ENCODE measurements around the gene LGALS9.
"Not testable (repeated sequence)": the region's sequence is repeated elsewhere in the genome, so short reads cannot be mapped to it uniquely, and the experiment has no call there.

LGALS9 gene

DNA sequence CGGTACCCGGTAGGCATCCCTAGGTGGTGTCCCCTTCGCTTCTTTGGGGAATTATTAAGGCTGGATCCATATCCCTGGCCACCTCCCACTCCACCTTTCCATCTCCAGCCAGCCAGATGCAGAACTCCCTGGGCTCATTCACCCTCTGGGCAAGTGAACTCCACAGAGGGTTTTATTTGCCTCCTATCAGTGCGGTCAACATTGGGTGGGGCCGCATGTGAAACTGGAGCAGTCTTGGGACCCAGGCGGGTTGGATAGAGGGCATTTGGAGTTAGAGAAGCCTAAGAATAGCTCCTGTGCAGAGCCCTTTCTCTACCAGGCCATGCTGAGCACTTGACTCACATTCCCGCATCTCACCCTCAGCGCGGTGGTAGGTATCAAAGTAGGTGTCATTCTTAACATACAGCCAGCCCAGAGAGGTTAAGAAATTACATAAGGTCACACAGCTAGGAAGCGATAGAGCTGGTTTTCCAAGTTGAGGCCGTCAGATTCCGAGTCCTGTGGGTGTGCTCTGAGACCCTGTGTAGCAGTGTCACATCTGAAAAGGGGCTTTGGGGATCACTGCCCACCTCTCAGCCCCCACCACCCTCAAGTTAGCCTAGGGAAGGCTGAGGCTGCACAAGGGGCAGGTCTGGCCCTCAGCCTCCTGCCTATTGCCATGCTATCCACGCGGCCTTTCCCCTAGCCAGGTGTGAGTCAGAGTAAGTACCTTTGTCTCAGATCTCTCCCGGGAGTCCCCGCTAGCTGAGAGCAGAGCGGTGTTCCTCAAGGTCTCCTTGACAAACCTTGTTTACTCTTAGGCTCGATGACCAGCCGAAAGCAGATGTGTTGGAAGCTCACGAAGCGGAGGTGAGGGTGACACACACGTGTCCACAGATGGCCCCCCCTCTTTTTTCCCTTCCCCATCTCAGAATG, 26.9 kb upstream of the LGALS9 start:
- no peak for DNase-seq

DNA sequence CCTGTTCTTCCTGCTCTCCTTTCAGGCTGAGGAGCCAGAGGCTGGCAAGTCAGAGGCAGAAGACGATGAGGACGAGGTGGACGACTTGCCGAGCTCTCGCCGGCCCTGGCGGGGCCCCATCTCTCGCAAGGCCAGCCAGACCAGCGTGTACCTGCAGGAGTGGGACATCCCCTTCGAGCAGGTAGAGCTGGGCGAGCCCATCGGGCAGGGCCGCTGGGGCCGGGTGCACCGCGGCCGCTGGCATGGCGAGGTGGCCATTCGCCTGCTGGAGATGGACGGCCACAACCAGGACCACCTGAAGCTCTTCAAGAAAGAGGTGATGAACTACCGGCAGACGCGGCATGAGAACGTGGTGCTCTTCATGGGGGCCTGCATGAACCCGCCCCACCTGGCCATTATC, 25.6 kb upstream of the LGALS9 start:
- DNase-seq, result no peak

DNA sequence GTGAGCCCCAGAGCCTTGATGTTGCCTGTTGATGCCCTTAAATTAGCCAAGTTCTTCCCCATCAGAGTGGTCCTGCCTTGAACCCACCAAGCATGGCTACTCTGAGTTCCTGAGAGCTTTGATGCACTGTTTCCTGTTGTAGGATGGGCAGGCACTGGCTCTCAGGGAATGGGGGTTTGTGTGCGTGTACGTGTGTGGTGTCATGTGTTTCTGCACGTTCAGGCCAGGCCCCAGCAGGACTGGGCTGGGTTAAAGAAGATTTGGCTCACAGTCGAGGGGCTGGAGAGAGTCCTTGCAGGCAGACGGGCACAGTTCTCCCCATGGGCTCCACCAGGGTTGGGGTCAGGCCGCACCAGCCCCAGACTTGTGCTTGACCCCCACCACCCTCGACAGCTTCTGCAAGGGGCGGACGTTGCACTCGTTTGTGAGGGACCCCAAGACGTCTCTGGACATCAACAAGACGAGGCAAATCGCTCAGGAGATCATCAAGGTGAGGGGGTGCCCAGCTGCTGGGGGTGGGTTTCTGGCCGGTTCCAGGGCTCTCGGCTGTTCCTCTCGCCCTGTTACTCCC, 23.4 kb upstream of the LGALS9 start:
- no peak for DNase-seq

DNA sequence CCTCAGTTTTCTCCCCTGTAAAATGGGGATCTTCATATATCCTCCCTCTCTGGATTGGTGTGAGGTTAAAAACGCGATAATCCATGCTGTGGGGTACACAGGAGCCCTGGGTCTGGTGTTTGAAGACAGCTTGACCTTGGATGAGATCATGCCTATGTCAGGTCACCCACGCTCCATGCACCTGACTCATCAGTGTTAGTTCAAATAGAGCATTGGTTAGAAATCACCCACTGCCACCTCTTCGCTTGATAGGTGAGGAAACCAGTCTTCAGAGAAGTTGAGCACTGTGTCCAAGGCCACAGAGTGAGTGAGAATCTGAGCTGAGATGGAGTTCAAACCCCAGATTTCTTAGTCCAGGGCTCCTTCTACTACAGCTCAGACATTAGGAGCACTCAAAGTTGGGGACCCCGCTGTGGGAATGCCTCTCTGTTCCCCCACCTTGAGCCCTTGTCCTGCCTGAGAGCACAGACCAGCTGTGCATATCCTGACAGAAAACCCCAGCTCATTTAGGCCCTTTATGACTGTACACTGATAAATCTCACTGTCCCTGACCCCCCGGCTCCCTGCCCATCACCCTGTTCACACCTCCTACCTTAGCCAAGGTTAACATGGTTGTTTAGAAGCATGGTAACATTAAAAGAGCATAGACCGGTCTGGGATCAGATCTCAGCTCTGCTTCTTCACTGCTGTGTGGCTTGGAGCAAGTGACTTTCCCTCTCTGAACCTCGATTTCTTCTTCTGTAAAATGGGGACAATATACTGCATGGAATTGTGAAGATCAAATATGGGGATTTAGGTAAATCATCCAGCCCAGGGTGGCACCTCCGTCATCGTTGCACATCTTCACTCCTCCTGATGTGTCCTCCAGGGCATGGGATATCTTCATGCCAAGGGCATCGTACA, 22.4 kb upstream of the LGALS9 start:
- no peak for DNase-seq

DNA sequence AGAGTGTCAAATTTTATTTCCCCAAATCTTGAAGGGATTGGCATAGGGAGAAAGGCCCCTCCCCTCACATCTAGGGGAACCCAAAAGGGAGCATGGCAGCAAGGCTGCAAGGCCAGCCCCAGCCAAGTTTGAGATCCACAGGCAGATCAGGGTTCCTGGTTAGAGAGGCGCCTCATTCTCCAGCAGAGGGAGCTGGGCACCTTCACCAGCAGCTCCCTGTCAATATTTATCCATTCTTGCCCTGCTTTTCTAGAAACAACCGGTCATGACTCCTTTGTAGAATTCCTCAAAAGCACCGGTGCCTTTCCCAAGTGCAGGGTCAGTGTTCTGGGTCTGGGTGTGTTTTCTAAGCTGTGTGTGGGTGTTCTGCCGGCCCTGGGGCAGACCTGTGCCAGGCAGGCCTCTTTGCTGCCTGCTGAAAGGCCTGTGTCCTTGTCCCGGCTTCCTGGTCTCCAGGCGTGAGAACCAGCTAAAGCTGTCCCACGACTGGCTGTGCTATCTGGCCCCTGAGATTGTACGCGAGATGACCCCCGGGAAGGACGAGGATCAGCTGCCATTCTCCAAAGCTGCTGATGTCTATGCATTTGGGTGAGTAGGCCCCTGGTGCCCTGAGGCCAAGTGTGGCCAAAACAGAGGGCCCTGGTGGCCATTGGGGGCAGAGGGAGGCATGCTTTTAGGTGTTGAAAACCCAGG, 21.2 kb upstream of the LGALS9 start:
- no peak for DNase-seq

DNA sequence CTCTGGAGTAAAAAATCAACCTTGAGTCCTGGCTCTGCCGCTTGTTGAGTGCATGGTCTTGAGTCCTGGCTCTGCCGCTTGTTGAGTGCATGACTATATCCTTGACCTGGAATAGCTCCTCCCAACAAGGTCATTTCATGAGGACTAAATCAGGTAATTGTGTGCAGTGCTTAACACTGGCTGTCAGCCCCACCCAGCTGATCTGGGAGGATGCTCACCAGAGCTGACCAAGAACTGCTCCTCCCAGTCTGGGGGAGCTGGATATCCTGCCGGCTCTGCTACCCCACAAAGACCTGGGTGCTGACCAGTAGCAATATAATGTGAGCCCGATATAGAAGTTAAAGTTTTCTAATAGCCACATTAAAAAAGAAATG, 20.7 kb upstream of the LGALS9 start:
- DNase-seq, result no peak

DNA sequence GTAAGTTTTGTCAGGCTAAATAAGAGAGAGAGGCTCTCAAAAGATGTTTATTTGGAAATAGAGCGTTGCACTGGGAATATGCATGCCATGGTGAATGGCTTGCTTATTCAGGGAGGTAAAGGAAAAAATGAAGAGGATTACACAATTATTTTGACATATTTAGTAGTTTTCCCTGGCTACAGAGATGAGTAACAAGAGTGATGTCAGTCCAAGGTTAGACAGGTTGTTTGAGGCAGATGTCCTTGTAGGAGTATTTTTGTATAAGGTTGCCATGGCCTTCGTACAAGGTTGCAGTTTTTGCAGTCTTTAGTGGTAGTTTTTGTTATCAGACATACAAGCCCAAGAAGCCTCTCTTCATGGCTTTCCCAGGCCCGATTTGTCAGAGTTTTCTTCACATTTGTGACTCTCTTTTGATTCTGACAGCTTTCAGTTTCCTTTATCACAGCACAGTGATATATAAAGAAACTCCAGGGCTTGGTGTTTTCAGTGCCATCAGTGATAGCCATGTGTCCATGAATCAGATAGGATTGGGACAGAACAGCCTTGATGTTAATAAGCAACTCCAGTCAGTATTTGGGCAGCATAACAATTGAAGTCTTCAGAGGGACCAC, 18.7 kb upstream of the LGALS9 start:
- DNase-seq, result no peak

DNA sequence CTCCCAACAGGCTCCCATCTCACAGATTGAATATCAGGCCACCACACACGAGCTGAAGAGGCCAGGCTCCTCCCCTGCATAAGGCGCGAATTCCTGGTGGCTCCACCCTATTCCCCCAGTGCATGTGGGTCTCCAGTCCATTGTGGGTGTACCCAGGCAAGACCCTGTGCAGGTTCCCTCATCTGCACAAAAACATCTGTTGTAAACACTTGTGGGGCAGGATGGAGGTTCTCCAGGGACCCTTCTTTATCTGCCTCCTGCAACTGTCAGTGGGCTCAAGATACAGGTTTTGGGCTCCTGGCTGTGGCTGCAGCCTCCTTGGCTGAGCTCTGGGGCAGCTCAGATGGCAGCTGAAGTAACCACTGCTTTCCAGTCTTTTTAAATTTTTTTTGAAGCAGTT, 17.6 kb upstream of the LGALS9 start:
- no peak for DNase-seq

DNA sequence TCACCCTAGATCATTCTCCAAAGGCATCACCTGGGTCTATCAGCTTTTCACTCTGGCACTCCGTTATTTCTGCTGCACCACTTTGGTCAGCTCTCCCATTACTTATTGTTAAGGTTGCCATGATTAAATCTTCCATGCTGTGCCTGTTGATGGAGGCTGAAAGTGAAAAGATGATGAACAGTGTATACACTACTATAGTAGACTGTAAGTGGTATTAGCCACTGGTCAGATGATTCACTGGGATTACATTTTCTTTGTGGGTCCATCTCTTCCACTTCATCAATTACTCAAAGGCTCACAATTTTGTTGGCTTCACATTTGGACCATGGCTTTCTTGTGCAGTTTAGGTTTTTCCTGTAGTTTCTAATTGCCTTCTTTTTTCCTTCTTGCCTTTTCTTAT, 15.9 kb upstream of the LGALS9 start:
- DNase-seq, result no peak

DNA sequence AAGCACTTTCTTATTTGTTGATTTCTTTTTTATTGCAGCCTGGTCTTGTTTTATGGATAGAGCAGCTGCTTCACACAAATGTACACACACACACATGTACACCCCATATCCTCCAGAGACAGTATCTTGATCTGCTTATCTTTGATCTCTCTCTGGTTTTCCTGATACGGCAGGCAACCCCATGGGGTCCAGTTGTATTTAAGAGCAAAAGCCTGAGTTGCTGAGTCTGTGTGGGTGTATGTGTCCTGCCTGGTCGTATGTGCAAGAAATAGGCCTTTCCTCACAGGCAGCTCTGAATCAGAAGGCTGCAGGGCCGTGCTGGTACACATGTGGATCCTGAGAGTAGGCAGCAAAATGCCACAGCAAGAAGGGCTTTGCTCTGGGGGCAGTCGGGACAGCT, 14.6 kb upstream of the LGALS9 start:
- DNase-seq, result no peak

DNA sequence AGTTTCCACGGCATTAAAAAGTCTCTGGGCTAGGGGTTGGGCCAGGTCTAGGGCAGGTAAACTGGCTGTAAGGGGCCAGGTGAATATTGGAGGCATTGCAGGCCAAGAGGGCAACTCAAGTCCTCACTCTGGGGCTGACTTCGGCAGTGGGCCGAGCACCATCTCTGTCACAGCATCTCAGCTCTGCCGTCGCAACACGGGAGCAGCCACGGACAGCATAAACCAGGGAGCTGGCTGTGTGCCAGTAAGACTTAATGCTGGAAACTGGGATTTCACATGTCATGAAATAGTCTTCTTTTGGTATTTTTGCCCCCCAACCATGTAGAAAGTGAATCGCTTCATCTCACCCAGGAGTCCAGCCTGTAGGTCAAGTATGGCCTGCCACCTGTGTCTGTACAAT, 12.6 kb upstream of the LGALS9 start:
- DNase-seq, result no peak

DNA sequence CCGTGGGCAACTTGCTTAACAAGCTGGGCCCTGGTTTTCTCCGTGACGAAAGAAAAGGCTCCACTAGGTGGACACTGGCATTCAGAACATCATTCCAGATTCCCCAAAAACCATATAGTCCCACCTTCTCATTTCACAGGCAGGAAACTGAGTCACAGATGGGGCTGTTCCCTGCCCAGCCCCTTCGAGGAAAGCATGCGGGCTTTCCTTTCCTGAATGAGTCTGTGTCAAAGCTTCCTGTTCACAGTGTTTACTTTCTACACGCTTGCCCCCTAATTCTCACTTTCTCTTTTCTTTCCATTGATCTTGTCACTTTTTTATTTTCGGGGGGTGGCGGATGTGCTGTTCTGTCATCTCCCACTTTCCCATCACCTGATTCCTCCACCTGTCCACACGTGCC, 10.3 kb upstream of the LGALS9 start:
- DNase-seq, result no peak

DNA sequence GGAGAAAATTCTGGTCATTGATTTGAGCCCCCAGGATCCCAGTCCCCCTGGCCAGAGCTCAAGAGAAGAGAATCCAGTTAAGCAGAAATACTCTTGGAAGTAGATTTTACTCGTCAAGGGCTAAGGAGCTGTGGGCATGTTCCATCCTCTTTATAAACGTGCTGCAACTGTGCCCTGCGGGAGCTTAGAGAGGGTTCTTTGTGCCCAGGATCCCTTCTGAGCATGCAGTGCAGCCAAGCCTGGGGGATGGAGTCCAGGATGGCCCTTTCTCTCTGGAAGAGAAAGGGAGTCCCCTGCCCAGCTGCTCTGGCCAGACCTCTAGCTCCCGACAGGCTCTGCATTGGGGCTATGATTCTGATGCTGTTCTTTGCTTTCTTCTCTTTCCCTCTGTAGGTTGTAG, 9.5 kb upstream of the LGALS9 start:
- DNase-seq, result no peak

DNA sequence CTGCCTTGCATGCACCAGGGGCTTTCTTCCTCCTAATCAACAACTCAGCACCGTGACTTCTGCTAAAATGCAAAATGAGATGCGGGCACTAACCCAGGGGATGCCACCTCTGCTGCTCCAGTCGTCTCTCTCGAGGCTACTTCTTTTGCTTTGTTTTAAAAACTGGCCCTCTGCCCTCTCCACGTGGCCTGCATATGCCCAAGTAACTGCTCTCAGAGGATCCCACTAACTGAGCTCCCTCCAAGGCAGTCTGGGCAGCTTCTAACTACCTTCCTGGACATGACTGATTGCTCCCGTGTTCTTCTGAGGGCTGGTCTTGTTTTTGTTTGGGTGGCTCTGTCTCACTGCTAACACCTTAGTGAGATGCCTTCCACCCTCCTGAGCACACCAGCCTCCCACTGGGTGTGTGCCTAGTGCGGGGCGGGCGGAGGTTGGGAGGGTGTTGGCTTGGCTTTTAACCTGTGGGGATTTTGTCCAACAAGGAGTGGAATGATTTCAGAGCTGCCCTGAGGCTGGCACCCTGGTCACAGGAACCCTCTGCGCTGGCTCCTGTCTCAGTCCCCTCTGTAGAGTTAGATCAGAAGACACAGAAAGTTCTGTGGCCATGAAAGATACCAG, 8.9 kb upstream of the LGALS9 start:
- DNase-seq, result no peak

DNA sequence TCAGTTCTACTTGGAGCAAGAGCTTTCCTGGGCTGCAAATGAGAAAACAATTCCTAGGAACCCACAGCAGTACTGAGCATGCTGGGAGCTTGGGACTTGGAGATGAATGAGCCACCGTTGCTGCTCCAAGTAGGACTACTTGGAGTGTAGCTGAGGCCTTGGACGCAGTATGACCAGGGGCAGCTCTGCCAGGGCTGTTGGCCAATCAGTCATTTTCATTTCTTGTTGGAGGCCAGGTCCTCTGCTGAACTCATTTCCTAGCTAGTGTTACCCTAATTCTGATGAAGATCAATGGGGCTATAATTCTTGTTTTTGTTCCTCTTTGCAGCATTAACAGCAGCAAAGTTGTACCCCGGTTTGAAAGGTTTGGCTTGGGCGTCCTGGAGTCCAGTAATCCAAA, 8.0 kb upstream of the LGALS9 start:
- no peak for DNase-seq

DNA sequence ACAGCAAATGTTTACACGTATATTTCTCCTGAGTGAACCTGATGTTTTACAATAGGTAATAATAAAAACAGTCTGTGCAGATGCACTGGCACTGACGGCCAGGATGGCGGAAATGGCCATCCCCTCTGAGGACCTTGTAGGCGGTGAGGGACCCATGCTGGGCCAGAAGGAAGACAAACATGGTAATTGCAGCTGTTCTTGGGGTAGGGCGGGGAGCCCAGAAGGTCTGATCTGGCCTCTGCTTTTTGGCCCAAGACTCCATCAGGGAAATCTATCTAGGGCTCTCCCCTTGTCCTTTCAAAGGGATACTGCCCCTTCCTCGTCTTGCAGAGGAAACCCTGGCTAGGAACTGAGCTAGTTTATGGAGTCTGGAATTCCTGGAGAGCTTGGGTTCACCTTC, 7.4 kb upstream of the LGALS9 start:
- no peak for DNase-seq

DNA sequence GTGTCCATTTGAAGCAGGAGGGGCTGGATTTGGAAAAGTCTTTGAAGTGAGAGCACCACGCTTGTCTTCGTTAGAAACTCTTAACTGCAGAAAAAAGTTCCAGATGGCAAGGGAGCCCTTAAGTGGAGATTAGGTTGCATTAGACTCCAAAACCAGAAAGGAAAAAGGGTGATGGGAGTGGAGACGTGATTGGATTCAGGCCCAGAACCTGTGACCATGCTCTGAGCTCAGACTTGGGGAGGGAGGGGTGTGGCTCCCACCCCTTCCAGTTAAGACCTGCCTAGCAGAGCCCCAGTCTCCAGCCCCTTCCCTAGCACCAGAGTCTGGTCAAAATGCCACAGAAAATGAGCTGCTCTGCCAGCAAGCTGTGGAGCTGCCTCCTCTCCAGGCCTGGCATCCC, 6.4 kb upstream of the LGALS9 start:
- DNase-seq, result no peak

DNA sequence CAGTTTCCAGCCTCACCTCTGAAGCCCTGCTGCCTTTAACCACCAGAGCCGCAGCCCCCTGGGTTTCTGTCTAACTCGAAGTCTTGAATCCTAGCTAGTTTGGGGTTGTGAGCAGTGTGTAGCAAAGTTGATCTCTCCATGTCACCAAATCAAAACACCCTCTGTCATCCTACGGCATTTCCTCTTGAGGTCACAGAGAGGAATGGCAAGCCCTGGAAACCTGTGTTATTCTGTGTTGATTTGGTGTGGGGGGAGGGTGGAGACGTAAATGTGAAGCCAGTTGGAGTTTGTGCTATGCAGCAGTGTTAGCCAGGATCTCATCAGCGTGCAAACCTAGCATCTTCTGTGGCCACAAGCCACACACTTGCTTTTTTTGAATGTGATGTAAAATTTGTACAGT, 5.1 kb upstream of the LGALS9 start:
- DNase-seq, result no peak

DNA sequence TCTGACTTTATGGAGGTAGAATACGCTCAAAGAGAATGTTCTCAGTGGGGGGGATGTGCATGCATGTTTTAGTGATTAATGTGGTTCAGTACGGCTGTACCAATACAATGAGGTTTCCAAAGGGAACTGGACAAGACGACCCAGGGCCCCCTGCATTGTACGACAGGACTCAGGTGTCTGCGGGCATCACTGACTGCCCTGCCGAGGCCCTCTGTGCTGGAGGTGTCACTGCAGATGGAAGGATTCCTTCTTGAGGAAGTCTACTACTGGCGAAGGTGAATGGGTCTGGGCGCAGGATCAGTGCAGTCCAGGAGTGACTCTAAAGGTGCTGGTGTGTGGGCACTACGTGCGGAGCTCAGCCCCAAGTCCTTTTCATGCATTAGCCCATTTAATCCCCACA, 3.5 kb upstream of the LGALS9 start:
- no peak for DNase-seq

DNA sequence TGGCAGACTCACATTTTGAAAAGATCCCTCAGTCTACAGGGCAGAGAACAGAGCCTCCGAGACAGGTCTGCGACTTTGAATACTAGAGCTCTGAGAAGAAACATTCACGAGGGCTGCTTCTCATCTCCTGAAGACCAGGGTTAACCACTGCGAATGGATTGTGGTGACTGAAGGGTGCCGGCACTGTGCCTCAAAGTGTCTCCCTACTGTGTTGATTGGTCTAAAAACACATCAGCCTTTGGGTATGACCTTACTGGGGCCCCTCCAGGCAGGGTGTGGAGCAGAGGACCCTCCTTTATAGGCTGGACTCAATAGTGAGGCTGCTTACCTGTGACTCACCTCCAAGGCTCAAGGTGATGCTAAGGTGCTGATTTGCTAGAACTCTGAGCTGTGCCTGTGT, 2.6 kb upstream of the LGALS9 start:
- no peak for DNase-seq

DNA sequence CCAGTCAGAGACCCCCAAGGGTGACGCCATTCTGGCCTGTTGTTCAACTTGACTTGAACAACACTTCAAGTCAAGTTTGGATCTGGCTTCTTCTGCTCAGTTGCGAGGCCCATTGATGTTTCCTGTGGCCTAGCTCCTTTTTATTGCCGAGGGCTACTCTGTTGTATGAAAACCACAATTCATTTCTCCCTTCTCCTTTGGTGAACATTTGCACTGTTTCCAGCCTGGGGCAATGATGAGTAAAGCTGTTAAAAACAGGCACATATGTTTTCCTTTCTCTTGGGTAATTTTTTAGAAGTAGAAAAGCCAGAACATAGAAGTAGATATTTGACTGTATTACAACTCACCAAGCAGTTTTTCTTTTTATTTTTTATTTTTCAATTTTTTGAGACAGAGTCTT, 1.7 kb upstream of the LGALS9 start:
- not testable (repeated sequence) for DNase-seq

DNA sequence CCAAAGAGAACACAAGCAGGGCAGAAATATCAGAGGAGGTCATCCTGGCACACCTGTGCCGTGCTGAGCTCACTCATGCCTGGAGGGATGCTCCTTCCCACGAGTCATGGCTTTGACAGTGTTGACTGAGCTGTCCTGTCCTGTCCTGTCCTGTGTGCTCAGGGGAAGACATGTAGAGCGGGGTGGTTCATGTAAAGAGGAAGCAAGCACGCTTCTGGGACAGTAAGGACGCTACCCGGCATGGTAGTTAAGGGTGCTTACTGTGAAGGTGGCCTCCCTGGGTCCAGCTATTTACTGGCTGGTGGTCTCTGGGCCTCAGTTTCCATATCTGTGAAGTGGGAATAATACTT, 398 bp downstream of the LGALS9 start:
- no peak for DNase-seq
